K562 (cell line): ENCODE measurements around the gene CDADC1.

Source experiments
- GABPA ChIP-seq: fragments of 200-800 bp; sonication (Bioruptor generic); conservative IDR thresholded peaks from 2 replicates; pipeline ENCODE4 v1.6.1; 2016; ENCODE audit warnings: low read depth, missing genetic modification characterization, missing compliant biosample characterization
- XRCC5 ChIP-seq: fragments of 200-400 bp; formaldehyde crosslinking; IDR thresholded peaks from 2 replicates; pipeline ENCODE4 v1.6.1; 2017; ENCODE audit warnings: low read depth, mild to moderate bottlenecking, low read length
- ZBTB1 ChIP-seq: sonication (generic); formaldehyde crosslinking; IDR thresholded peaks from 2 replicates; pipeline ENCODE4 v1.8.1; 2023; ENCODE audit warnings: missing genetic modification reagents, low read depth, mild to moderate bottlenecking, borderline replicate concordance
- ZNF639 ChIP-seq, 2 experiments: fragments of 200-800 bp in 1 of 2; sonication (Bioruptor generic) in 1 of 2; sonication (generic) in 1 of 2; formaldehyde crosslinking in 1 of 2; IDR thresholded peaks in 1 of 2; conservative IDR thresholded peaks in 1 of 2; 2 replicates each; pipeline versions ENCODE4 v1.5.0 to v1.6.1; 2016 to 2020; ENCODE audit warnings: missing compliant biosample characterization in 1 of 2, missing genetic modification characterization in 1 of 2, missing genetic modification reagents in 1 of 2

DNA sequence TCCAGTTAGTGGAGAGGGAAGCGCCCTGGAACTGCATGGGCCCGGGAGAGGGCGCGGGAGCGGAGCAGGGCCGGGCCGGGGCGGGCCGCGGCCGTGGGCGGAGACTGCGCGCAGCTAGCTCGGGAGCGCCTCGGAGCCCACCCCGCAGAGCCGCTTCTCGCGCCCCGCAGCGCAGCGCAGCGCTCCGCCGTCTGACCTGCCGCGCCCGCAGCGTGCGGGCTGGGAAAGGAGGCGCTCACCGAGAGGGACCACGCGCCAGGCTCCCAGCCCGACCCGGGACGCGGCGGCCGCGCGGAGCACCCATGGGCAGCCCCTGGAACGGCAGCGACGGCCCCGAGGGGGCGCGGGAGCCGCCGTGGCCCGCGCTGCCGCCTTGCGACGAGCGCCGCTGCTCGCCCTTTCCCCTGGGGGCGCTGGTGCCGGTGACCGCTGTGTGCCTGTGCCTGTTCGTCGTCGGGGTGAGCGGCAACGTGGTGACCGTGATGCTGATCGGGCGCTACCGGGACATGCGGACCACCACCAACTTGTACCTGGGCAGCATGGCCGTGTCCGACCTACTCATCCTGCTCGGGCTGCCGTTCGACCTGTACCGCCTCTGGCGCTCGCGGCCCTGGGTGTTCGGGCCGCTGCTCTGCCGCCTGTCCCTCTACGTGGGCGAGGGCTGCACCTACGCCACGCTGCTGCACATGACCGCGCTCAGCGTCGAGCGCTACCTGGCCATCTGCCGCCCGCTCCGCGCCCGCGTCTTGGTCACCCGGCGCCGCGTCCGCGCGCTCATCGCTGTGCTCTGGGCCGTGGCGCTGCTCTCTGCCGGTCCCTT is 27.5 kb upstream of the CDADC1 start, which contains the start of gene MLNR:
- TF ChIP-seq GABPA (tag) (no peak), XRCC5 (no peak), ZBTB1 (CRISPR knock-in tag) (no peak), ZNF639 (CRISPR knock-in tag; conservative IDR thresholded peaks at IDR 0.05 in 1 of 2, IDR thresholded peaks at IDR 0.05 in 1 of 2) (no peak)
